ENCODE results near the gene ABCA2. TPM values are rescaled to one million over a fixed set of nuclear protein-coding genes. Genes with fewer than 3 reads are reported as not detected.

The ABCA2 gene
- total and polyA plus RNA-seq, 4 donors = 13.4 to 39.0 (median 16.5) TPM

DNA sequence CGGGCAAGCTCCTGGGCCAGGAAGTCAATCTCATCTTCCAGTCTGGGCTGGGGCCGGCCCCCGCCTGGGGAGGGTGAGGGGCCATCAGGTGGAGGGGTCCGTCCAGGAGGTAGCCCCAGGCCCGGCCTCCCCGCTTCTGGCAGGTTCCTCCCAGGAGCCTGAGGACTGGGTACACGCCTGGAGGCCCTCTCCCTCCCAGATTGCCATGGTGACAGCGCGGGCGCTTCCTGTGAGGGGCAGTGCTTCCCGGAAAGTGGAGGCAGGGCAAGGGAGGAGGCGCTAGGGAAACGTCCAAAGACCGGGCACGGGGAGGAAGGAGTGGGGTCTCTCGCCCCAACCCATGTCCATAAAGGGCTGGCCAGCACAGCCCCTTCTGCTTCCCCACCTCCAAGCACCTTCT lies 13.1 kb upstream of the ABCA2 start:
- Histone ChIP-seq H3K4me1 (ENCODE audit: control insufficient read depth in 5 of 5, insufficient read depth in 5 of 5, low read length in 5 of 5) (peaks cover 0 to 14% (median 0%) of the 10 kb centered on the region in 5 donors), H3K9me3 (ENCODE audit: control insufficient read depth in 4 of 4, insufficient read depth in 3 of 4, low read length in 3 of 4) (no peaks in the 10 kb centered on the region), H3K27me3 (ENCODE audit: control insufficient read depth in 3 of 3, insufficient read depth in 3 of 3, low read length in 2 of 3) (peaks cover 0 to 16% (median 7%) of the 10 kb centered on the region in 3 donors), H3K9ac (ENCODE audit: insufficient read depth in 1 of 2, low read length in 2 of 2) (no peak overlapping the region), H3K36me3 (ENCODE audit: control insufficient read depth in 4 of 4, insufficient read depth in 4 of 4, low read length in 4 of 4) (peaks cover 0 to 15% (median 0%) of the 10 kb centered on the region in 4 donors), H3K27ac (ENCODE audit: low read depth in 1 of 2, low read length in 1 of 2) (peak overlapping the region in 1 of 2 donors; percentile 48), H3K4me3 (no peak overlapping the region)
- TF ChIP-seq, protein P1, sequence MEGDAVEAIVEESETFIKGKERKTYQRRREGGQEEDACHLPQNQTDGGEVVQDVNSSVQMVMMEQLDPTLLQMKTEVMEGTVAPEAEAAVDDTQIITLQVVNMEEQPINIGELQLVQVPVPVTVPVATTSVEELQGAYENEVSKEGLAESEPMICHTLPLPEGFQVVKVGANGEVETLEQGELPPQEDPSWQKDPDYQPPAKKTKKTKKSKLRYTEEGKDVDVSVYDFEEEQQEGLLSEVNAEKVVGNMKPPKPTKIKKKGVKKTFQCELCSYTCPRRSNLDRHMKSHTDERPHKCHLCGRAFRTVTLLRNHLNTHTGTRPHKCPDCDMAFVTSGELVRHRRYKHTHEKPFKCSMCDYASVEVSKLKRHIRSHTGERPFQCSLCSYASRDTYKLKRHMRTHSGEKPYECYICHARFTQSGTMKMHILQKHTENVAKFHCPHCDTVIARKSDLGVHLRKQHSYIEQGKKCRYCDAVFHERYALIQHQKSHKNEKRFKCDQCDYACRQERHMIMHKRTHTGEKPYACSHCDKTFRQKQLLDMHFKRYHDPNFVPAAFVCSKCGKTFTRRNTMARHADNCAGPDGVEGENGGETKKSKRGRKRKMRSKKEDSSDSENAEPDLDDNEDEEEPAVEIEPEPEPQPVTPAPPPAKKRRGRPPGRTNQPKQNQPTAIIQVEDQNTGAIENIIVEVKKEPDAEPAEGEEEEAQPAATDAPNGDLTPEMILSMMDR (IDR thresholded peaks at IDR 0.05; ENCODE audit: control extremely low read depth, extremely low read depth) = no peak
- ATAC-seq (ENCODE audit: insufficient read depth, low FRiP score) = no peak
- WGBS, 2 donors = 32 to 42% methylated on average over 12 to 16 of the region's 16 CpGs
- DNase-seq = peak; percentile 39 to 52 (median 42)

DNA sequence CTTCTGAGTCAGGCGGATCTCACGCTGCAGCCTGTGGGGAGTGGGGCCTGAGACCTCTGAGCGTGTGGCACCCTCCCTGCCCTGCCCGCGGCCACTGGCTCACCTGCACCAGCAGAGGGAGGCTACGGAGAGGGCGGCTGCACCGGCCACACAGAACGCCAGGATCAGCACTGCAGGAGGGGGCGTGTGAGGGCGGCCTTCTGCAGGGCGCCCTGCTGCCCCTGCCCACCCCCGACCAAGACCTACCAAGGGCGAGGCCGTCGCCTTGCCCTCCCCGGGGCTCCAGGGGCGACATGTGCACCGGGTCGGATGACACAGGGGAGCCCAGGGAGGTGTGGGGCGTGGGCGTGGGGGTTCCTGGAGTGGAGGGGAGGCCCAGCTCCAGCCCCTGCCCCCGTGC lies 12.5 kb upstream of the ABCA2 start:
- Histone ChIP-seq H3K9me3 (ENCODE audit: control insufficient read depth in 4 of 4, insufficient read depth in 3 of 4, low read length in 3 of 4) (no peaks in the 10 kb centered on the region), H3K4me3 (no peak overlapping the region), H3K36me3 (ENCODE audit: control insufficient read depth in 4 of 4, insufficient read depth in 4 of 4, low read length in 4 of 4) (peaks cover 0 to 15% (median 0%) of the 10 kb centered on the region in 4 donors), H3K27me3 (ENCODE audit: control insufficient read depth in 3 of 3, insufficient read depth in 3 of 3, low read length in 2 of 3) (peaks cover 0 to 16% (median 7%) of the 10 kb centered on the region in 3 donors), H3K9ac (ENCODE audit: insufficient read depth in 1 of 2, low read length in 2 of 2) (no peak overlapping the region), H3K27ac (ENCODE audit: low read depth in 1 of 2, low read length in 1 of 2) (peak overlapping the region in 1 of 2 donors; percentile 48), H3K4me1 (ENCODE audit: control insufficient read depth in 5 of 5, insufficient read depth in 5 of 5, low read length in 5 of 5) (peaks cover 0 to 14% (median 0%) of the 10 kb centered on the region in 5 donors)
- TF ChIP-seq, protein P1 (IDR thresholded peaks at IDR 0.05; ENCODE audit: control extremely low read depth, extremely low read depth) = no peak
- 81 to 86% methylated on average over 21 to 23 of the region's 23 CpGs for WGBS, 2 donors
- ATAC-seq (ENCODE audit: insufficient read depth, low FRiP score) = no peak
- DNase-seq = no peak

DNA sequence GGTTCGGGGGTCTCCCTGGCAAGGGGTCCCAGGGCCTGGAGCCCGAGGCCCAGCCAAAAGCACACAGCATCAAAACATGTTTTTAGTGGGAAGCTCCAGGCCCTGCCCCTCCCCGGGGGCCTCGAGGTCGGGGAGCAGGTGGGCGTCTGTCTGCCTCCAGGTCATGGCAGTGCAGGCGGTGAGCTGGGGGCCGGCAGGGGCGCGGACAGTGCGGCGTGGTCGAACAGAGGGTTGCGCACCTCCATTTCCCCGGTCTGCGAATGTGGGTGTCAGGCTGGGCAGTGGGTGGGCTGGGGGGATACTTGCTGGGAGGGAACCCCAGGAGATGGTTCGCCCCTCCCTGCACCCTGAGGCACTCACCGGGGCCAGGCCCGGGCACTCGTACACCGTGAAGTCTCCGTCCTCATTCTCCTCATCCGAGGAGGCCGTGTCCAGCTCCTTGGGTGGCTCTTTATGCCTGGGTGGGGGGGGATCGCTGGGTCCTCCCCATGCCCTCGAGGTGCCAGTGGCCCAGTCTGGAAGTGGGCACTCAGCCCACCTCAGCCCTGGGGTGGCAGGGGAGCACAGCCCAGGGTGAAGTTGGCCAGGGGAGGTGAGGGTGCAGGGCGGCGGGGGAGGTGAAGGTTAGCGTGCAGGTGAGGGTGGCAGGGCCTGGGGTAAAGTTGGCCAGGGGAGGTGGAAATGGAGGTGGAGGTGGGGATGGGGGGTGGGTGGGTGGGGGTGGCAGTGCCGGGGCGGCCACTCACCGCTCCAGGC lies 11.8 kb upstream of the ABCA2 start:
- DNase-seq (no peak), ATAC-seq (ENCODE audit: insufficient read depth, low FRiP score) (no peak)
- no peak overlapping the region for H3K4me3 ChIP-seq
- H3K9me3 ChIP-seq (ENCODE audit: control insufficient read depth in 4 of 4, insufficient read depth in 3 of 4, low read length in 3 of 4) = no peaks in the 10 kb centered on the region
- peaks cover 0 to 17% (median 0%) of the 10 kb centered on the region in 5 donors for H3K4me1 ChIP-seq (ENCODE audit: control insufficient read depth in 5 of 5, insufficient read depth in 5 of 5, low read length in 5 of 5)
- peaks cover 0 to 10% (median 4%) of the 10 kb centered on the region in 3 donors for H3K27me3 ChIP-seq (ENCODE audit: control insufficient read depth in 3 of 3, insufficient read depth in 3 of 3, low read length in 2 of 3)
- TF ChIP-seq, protein P1 (IDR thresholded peaks at IDR 0.05; ENCODE audit: control extremely low read depth, extremely low read depth) = no peak
- no peak overlapping the region for H3K27ac ChIP-seq (ENCODE audit: low read depth in 1 of 2, low read length in 1 of 2)
- WGBS, 2 donors = 92 to 93% methylated on average over 30 to 32 of the region's 32 CpGs
- H3K36me3 ChIP-seq (ENCODE audit: control insufficient read depth in 4 of 4, insufficient read depth in 4 of 4, low read length in 4 of 4) = peaks cover 0 to 15% (median 0%) of the 10 kb centered on the region in 4 donors
- H3K9ac ChIP-seq (ENCODE audit: insufficient read depth in 1 of 2, low read length in 2 of 2) = no peak overlapping the region
